Uterus (tissue), 2 donors: ENCODE data around the gene SGCB.

Experiments
- CTCF ChIP-seq, 4 experiments: fragments of 200-600 bp in 2 of 4; fragments of 450-650 bp in 2 of 4; sonication (generic) in 2 of 4; IDR thresholded peaks; one replicate each; pipeline ENCODE4 v1.5.1; 2016 to 2019; ENCODE audit warnings: antibody characterized with exemption in 4 of 4, mild to moderate bottlenecking in 2 of 4, moderate library complexity in 1 of 4
- POLR2A ChIP-seq, 2 donors: fragments of 450-650 bp; IDR thresholded peaks; one replicate each; pipeline ENCODE4 v1.6.1; 2016; ENCODE audit warnings: antibody characterized with exemption in 2 of 2, mild to moderate bottlenecking in 1 of 2, moderate library complexity in 1 of 2

- TF ChIP-seq CTCF (IDR thresholded peaks at IDR 0.05) (no peak), POLR2A (IDR thresholded peaks at IDR 0.05) (no peak)
These were observed 20.3 kb downstream of the SGCB start for GRCh38 chr4:52017814-52018213.
